GM19395 (cell line): ENCODE measurements around the gene RAB13.
A peak's percentile ranks its signal among the peaks of the same experiment; 100 is the strongest.

Experiments
- ATAC-seq: cut with Tn5 transposase; IDR thresholded peaks from one replicate; pipeline ENCODE4 v1.9.1; 2021; ENCODE audit warnings: mild to moderate bottlenecking, moderate library complexity; ENCODE audit not compliant: unreplicated experiment

RAB13 gene

DNA sequence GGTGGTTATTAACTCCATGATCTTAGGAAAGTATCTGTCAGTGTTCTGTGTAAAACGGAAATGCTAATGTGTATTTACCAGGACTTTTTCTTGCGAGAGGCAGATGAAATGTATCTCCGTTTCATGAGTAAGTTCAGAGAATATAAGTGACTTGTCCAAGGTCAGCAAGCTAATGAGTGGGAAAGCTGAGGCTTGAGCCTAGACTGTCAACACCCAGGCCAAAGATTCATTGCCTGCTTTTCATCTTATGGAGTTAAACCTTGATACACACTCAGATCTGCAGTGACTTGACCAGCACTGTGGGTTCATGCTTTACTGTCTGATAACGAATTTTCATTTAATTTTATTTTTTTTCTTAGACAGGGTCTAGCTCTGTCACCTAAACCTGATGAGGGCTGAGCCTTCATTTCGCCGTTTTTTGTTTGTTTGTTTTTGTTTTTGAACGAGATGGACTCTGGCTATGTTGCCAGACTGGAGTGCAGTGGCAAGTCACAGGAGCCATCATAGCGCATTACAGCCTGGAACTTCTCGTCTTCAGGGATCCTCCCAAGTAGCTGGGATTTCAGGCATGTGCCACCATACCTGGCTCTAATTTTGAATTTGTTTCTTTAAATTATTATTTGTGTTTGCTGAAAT lies 7.7 kb downstream of the RAB13 start:
- ATAC-seq, result no peak

DNA sequence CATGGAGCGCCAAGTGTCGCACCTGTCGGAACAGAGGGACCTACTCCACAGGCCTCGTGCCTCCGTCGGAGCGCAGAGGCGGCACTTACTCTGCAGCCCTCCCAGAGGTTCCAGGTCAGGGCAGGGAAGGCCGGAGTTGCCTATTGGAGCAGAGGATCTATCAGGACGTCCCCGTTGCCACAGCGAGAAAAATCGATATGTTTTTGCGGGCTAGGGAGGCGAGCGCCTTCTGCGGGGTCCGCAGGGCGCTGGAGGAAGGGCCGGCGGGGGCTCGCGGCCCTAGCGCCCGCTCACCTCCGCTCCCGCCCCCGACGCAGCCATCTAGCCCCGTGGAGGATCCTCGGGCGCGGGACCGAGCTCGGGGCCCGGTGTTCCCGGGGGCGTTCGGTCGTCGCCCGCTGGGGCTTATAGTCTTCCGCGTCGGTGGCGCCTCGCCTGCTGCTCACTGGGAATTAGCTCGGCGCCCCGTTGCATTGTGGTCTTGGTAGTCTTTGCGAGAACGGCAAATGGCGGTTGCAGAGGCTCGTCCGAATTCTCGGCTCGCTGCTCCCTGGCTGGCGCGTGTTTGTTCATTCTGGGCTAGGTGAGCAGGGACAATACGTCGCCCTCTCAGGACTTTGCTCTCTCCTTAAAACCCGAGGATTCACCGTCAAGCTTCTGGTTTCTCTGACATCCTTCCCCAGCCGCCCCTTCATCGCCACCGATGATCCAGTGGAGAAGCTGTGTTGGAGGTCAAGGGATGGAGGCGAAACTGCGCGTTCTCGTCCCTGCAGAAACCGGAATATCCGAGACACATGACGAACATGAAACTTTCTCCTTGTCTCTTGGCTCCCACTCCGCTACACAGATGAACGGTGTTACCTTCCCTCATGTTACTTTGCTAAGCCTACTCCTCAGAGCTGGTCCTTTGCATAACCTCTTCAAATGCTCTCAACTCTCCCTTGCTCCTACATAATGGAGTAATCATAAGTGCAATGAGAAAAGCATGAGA lies 8.6 kb downstream of the RAB13 start, which contains the start of gene JTB:
TSS of gene JTB (minus strand) at position 425 of the 991 bp plus-strand sequence. CDS start at position 3, 422 bp downstream.
- no peak for ATAC-seq

DNA sequence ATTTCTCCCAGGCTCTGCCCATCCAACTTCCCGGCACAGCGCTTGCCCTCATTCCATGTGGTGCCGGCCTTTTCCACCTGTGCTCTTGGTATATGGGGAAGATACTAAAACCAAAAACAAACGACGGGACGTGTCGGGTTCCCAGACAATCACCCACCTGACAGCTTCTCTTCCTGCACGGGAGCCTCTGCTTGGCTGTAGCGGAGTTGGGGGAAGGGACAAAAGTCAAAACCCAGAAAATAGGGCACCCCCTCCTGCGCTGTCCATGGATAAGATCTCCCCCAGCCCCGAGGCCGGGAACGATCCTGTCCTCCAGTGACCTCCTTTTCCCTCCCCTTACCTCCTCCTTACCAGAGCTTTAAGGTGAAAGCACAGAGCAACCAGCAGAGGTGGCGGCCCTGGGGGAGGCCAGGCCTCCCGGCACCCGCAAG lies 9.3 kb downstream of the RAB13 start:
- ATAC-seq, result no peak

DNA sequence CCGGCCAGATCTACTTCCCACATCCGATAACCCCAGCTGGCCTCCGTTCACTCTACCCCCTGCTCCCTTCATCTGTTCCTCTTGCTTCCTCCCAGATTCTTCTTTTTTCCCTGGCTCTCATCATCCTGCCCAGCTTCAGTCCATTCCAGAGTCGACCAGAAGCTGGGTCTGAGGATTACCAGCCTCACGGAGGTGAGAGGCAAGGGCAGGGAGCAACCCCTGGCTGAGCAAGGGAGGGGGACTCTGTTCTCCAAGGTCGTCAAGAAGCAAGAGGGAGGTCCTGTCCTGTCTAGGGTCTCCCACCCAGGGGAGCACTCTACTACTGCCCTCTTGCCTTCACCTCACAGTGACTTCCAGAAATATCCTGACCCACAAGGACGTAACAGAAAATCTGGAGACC lies 12.6 kb downstream of the RAB13 start:
- no peak for ATAC-seq

DNA sequence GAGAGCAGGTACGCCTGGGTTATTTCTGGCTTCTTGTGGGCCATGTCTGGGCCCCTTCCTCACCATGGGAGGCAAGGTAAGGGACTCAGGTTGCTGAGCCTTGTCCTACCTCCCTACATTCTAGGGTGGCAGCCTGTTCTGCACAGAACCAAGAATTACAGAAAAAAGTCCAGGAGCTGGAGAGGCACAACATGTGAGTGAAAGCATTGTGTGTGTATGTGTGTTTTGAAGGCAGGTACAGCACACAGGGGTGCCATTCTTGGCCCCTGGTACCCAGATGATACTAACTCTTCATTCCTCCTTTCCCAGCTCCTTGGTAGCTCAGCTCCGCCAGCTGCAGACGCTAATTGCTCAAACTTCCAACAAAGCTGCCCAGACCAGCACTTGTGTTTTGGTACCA lies 13.1 kb downstream of the RAB13 start:
- ATAC-seq, result no peak

DNA sequence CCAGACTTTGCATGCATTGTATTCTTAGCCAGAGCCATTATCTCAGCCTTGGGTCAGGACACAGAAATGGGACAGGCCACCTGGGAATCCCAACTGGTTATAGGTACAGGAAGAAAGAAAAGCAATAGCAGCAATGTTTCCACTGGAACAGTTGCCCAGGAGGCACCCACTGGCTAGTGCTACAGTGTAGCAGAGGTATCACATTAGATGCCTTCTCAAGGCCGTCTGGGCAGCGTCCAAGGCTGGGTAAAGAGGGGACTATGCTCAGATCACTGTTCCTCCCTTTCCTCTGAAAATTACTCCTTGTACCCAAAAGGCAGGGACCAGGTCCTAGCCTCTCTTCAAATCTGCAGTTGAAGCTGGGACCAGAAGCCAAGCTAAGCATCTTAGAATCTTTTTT lies 15.8 kb downstream of the RAB13 start:
- no peak for ATAC-seq

DNA sequence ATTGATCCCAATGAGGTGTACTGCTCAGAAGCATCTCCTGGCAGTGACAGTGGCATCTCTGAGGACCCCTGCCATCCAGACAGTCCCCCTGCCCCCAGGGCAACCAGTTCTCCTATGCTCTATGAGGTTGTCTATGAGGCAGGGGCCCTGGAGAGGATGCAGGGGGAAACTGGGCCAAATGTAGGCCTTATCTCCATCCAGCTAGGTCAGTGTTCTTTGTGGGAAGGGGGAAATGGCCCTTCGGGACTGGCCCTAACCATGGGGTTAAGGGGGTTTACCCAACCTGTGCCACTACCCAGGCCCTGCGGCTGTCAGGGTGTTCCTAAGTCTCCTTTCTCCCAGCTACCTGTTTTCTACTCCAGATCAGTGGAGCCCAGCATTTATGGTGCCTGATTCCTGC lies 17.2 kb downstream of the RAB13 start:
- ATAC-seq, result no peak

DNA sequence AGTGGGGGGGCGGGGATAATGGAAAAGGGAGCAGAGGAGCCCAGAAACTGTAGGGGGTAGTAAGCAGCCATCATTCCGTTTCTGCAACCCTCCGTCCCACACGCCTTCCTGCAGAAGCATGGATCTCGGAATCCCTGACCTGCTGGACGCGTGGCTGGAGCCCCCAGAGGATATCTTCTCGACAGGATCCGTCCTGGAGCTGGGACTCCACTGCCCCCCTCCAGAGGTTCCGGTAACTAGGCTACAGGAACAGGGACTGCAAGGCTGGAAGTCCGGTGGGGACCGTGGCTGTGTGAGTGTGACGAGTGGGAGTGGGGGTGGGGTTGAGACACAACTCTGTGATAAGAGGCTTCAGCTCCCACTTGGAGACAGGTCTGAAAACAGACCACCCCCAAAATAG lies 17.7 kb downstream of the RAB13 start:
- ATAC-seq, result no peak

DNA sequence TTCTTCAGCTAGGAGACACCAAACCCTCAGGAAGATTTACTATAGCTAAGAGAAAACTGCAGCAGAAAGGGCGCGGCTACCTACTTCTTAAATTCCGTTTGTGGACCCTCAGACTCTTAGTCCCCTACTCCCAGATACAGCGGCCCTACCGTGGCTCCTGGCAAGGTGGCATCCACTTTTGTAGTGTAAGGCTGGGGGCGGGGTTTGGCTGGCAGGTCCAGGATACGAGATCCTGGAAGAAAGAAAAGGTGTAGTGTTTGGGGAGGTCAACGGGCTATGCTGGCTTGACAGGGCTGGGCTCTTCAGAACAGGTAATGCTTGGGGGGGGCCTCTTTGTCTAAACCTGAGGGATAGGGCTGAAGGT lies 18.2 kb downstream of the RAB13 start:
- no peak for ATAC-seq

DNA sequence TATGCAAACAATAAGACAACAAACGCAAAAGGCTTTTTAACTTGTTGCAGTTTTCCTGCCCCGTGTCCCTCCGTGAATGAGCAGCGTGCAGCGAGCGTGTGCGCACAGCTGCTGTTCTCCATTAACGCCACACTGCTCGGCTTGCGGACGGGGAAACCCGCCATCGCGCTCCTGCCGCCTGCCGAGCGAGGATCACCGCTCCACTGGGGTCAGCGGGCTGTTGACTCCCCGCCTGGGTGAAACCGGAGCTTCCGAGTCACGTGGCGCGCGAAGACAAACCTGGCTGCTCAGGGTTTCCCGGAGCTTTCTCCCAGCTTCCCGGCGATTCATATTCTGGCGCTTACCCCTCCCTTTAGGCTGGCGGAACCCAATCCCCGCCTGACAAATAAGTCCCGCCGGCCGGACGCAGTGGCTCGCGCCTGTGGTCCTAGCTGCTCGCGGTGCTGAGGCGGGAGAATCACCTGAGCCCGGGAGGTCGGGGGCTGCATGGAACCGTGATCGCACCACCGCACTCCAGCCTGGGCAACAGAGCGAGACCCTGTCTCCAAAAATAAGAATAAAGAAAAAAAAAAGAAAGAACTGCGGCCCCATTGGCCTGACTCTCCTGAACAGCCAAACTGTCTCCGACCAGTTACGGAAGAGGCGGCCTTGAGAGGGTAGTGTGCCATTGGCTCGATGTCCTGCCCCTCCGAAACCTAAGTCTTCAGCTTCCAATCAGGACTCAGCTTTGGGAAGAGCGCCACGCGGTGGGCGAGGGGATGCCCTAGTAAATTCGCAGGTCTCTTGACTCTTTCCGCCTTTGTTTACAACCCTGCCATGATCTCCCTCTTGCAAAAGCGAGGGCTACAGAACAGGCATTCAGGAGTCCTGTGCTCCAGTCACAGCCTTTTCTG lies 18.8 kb downstream of the RAB13 start, which contains the start of gene CREB3L4:
TSS of gene CREB3L4 (plus strand) at position 796 of the 893 bp plus-strand sequence. CDS start 624 bp downstream, outside the sequence.
- ATAC-seq, result peak; percentile 78

DNA sequence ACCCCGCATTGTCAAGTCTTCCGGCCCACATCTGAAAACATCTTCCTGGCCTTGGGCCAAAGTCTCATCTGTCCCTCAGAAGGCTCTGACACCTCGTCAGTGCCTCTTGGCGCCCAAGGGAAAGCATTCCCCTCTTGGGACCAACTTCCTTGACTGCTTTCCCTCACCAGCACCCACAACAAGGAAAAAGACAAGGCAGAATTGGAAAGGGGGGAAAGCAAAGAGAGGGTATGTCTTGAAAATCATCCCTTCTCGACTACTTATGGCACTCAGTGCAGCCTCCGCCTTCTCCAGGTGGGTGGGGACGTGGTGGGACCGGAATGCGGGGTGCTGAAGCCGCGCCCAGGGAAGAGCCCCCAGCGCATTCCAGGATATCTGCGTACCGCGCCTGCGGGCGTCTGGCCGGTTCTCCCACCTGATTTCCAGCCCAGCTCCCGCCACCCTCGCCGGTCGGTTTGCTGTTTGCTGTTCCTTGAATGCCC lies 22.2 kb downstream of the RAB13 start:
- ATAC-seq, result peak; percentile 1

DNA sequence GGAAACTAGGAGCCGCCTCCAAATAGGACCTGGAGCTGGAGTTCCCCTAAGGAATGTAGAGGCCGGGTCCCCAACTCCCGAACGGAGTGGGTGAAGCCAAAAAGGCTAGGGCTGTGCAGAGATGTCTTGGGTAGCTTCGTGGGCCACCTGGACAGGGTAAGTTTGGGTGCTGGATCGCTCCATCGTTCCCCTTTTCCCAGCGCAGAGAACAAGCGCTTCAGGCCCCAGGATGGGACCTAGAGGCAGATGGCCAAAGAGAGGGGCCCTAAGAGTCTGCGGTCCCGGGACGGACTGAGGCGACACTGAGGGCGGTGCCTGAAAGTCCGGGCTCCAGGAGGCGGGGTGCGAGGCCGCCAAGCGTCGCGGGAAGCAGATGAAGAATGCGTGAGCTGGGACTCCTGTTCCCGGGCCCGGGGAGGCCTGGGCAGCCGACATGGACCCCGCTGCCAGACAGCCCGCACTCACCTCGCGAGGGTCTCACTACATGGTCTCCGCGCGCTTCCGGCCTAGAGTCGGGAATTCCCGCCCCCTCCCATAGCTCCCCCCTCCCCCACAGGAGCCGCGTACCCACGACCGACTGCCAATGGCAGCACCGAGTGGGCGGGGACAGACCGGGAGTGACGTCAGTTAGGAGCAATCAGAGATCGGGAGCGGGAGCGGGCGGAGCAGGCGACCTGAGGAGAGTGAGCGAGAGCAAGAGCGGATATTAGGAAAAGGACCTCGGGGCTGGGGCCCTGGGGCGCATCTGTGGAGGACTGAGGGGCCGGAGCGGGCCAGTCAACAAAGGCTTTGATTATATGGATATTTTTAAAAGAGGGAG lies 22.9 kb downstream of the RAB13 start, which contains the start of gene SLC39A1:
TSS of gene SLC39A1 (minus strand) at position 508 of the 820 bp plus-strand sequence. CDS start 822 bp downstream, outside the sequence.
- peak; percentile 57 for ATAC-seq

DNA sequence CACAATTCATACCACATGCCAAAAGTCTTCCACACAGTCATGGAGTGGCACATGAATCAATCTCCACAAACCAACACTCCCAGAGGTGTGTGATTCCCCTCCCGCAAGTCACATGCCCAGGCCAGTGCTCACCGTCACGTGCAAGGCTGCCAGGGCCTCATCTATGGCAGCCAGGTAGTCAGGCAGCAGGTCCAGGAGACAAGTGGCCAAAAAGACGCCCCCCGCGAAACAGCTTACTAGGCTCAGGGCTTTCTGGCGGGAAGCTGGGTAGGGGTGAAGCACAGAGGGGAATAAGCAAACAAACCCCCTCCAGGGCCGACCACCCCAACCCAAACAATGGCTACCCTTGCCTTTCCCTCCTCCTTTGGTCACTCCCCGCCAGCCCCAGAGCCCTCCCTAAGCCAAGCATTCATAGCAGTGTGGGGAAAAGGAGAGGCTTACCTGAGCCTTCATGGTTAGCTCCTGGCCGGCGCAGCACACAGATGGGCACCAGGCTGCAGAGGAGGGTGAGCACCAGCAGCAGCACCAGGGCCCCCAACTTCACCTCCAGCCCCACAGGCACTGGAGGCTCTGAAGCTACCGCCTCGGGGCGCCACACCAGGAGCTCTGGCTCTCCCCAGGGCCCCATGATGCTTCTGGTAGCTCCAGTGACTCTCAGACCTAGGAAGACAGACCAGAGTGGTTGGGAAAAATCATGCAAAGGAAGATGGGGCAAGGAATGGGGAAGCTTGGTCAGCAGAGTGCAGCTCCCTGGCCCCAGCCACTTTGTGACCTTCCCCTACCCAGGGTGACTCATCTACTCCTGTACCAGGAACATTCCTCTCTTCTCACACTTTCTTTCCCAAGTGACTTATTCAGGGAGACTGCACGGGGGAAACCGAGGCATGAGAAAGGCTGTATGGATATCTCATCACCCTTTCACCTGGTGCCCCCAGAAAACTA lies 23.8 kb downstream of the RAB13 start:
- no peak for ATAC-seq

DNA sequence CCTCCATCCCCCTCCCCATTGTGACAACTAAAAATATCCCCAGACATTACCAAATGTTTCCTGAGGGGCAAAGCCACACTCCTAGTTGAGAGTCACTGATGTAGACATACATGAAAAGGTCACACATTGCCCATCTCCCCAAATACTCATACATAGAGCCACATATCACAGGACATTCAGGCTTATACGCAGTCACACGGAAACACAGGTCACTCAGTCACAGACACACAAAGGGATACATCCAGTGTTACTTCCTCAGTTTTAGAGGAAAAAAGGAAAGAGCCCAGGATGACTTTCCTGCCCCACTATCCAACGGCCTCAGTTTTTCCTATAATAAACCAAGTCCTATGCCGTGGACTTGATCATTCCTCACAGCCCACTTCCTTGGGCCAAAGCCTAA lies 24.7 kb downstream of the RAB13 start:
- no peak for ATAC-seq

DNA sequence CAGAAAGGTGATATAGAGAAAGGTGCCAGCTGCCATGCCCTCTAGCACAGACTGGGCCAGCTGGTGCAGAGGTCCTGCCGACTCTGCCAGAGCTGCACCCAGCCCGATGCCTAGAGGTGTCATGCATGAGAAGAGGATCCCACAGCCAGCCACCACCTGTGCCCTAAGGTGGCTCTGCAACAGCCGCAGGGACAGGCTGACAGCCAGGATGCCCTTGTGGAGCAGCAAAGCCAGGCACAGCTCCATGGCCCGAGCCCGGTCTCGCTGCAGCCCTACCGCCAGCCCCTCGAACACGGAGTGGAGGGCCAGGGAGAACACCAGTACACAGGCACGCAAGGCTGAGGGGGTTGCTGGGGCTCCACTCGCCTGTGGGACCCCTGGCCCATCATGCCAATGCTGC lies 25.9 kb downstream of the RAB13 start:
- ATAC-seq, result no peak

DNA sequence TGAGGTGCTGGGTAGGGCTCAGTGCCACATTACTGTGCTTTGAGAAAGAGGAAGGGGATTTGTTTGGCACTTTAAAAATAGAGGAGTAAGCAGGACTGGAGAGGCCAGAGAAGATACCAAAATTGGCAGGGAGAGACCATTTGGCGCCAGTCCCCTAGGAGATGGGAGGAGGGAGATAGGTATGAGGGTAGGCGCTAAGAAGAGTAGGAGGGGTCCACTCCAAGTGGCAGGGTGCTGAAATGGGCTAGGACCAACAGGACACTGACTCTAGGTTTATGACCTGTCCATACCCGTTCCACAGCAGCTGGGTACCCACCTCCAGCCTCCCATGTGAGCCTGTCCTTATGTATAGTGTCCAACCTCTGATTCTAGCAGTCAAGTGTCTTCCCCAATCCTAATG lies 26.7 kb downstream of the RAB13 start:
- ATAC-seq, result no peak

DNA sequence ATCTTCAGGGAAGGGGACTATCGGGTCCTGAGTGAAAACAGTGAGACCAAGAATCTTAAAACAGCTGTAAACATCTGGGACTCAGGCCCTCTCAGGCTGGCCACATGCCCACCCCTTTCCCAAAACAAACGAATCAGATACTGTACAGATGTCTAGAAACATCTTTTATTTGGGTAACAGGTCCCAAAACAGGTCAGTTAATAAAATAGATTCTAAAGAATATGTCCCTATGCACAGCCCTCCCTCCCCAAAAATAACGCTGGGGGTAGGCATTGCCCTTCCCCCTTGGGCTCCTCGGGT lies 27.2 kb downstream of the RAB13 start:
- no peak for ATAC-seq

DNA sequence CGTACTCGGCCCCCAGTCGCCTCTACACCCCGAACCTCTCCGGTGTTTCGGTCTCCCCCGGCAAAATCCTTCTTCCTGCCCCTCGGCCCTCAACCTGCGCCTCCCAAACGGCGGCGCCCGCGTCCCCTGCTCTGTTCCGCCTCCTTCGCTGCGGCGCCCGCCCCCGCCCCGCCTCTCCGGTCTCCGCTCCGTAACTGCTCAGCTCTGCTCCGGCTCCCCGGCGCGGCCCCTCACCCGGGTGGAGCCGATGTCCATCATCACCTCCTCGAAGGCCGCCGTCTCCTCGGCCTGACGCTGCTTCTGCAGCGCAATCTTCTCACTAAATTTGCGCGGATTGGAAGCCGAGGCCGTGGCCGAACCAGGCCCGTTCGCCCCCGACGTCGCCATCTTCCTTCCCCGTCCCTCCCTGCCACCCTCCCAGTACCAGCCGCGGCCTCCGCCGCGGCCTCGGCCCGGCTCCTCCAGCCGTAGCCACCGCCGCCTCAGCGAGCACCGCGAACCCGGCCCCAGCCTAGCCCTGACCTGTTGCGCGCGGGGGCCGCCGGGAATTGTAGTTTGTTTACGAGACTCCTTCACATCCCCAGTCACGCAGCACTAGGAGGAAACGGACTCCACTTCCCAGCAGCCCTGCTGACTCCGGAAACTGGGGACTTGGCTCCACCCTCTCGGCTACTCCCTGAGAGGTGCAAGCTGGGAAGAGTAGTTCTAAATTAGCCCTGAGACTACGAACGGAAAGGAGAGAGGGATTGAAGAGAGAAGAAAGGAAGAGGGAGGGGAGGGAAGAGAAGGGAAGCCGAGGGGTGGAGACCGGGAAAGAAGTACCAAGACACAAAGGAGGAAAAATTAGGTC lies 27.8 kb downstream of the RAB13 start, which contains the start of gene CRTC2:
TSS of gene CRTC2 (minus strand) at position 502 of the 850 bp plus-strand sequence. CDS start at position 387, 115 bp downstream.
- ATAC-seq, result peak; percentile 84
